ENCODE results near the gene NOL6. TPM values are rescaled to one million over a fixed set of nuclear protein-coding genes. Genes with fewer than 3 reads are reported as not detected.

NOL6 gene
- total RNA-seq, 1 experiment from 2014 or later = 48.5 TPM

GRCh38 chr9:33414889-33415500 is 58.7 kb downstream of the NOL6 start:
- ChIA-PET CTCF (interaction anchor here (0.7 to 5.7 kb wide), 30 partner anchors 8 to 307 kb away, joined by 3 to 84 read pairs (median 4); partner anchors contain the start of genes AQP3, NFX1 and NOL6), POLR2A (no interaction called here)
- Mint-ChIP-seq H3K27ac (no peak overlapping the region), H3K4me1 (peaks cover 7% of the 10 kb centered on the region), H3K9me3 (peaks cover 7% of the 10 kb centered on the region; the same call in 1 of the 2 replicates), H3K27me3 (ENCODE audit: low read depth) (no peaks in the 10 kb centered on the region), H3K4me3 (no peak overlapping the region), H3K36me3 (no peaks in the 10 kb centered on the region)
- TF ChIP-seq E2F1 (CRISPR knock-in tag; IDR thresholded peaks at IDR 0.05) (no peak), MXD4 (CRISPR knock-in tag; IDR thresholded peaks at IDR 0.05; ENCODE audit: borderline replicate concordance) (no peak), HMGXB4 (CRISPR knock-in tag; IDR thresholded peaks at IDR 0.05) (no peak), SMAD4 (CRISPR knock-in tag; IDR thresholded peaks at IDR 0.05) (no peak), NFATC4 (CRISPR knock-in tag; IDR thresholded peaks at IDR 0.05) (no peak), ZNF317 (CRISPR knock-in tag; IDR thresholded peaks at IDR 0.05; ENCODE audit: borderline replicate concordance, low read depth) (no peak), USF1 (CRISPR knock-in tag; IDR thresholded peaks at IDR 0.05) (no peak), JUN (CRISPR knock-in tag; IDR thresholded peaks at IDR 0.05) (no peak), ZNF671 (CRISPR knock-in tag; IDR thresholded peaks at IDR 0.05) (no peak), ZNF532 (CRISPR knock-in tag; IDR thresholded peaks at IDR 0.05; ENCODE audit: borderline replicate concordance) (no peak)
- TF ChIP-seq, protein P1, sequence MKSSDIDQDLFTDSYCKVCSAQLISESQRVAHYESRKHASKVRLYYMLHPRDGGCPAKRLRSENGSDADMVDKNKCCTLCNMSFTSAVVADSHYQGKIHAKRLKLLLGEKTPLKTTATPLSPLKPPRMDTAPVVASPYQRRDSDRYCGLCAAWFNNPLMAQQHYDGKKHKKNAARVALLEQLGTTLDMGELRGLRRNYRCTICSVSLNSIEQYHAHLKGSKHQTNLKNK (CRISPR knock-in tag; IDR thresholded peaks at IDR 0.05) = no peak
- TF ChIP-seq, protein P2, sequence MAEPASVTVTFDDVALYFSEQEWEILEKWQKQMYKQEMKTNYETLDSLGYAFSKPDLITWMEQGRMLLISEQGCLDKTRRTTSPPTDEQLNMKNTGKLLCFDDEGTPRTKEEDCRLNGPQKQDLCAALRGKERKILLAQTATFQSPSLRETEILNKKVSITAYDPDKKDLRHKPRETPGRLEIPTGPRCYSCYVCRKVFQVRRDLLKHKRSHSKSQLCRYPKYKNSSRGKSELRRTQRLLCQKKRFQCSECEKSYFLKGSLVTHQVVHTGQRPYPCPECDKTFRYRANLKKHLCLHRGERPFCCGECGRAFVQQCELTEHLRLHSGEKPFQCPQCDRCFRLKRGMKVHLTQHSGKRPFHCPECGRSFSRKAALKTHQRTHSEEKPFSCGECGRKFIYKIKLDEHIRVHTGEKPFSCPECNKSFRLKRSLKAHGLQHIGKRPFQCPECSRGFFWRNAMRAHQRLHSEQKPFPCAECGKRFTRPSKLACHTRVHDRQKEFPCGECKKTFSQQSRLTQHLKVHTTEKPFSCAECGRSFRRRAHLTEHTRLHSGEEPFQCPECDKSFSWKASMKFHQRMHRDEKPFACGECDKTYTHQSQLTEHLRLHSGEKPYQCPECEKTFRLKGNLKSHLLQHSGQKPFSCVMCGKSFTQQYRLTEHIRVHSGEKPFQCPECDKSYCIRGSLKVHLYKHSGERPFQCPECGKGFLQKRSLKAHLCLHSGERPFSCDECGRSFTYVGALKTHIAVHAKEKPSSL (CRISPR knock-in tag; conservative IDR thresholded peaks at IDR 0.05) = no peak
- TF ChIP-seq, protein P3, sequence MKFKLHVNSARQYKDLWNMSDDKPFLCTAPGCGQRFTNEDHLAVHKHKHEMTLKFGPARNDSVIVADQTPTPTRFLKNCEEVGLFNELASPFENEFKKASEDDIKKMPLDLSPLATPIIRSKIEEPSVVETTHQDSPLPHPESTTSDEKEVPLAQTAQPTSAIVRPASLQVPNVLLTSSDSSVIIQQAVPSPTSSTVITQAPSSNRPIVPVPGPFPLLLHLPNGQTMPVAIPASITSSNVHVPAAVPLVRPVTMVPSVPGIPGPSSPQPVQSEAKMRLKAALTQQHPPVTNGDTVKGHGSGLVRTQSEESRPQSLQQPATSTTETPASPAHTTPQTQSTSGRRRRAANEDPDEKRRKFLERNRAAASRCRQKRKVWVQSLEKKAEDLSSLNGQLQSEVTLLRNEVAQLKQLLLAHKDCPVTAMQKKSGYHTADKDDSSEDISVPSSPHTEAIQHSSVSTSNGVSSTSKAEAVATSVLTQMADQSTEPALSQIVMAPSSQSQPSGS (CRISPR knock-in tag; IDR thresholded peaks at IDR 0.05; ENCODE audit: borderline replicate concordance, low read depth) = no peak
- TF ChIP-seq, protein P4, sequence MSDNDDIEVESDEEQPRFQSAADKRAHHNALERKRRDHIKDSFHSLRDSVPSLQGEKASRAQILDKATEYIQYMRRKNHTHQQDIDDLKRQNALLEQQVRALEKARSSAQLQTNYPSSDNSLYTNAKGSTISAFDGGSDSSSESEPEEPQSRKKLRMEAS (CRISPR knock-in tag; IDR thresholded peaks at IDR 0.05) = no peak
- TF ChIP-seq, protein P5, sequence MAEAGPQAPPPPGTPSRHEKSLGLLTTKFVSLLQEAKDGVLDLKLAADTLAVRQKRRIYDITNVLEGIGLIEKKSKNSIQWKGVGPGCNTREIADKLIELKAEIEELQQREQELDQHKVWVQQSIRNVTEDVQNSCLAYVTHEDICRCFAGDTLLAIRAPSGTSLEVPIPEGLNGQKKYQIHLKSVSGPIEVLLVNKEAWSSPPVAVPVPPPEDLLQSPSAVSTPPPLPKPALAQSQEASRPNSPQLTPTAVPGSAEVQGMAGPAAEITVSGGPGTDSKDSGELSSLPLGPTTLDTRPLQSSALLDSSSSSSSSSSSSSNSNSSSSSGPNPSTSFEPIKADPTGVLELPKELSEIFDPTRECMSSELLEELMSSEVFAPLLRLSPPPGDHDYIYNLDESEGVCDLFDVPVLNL (CRISPR knock-in tag; IDR thresholded peaks at IDR 0.05; ENCODE audit: borderline replicate concordance, low read depth) = no peak
- DNase-seq (ENCODE audit: low spot score) (no peak), ATAC-seq (no peak)

Measured in WTC11 (cell line).